Esophagus muscularis mucosa (tissue), 3 donors: ENCODE results near the gene ONECUT3.

ENCODE experiments used
- POLR2A ChIP-seq: fragments of 450-650 bp; IDR thresholded peaks from one replicate; pipeline ENCODE4 v1.6.1; 2017; ENCODE audit warnings: antibody characterized with exemption, moderate library complexity, mild to moderate bottlenecking, low read depth
- POLR2AphosphoS5 ChIP-seq, 2 donors: sonication (generic); formaldehyde crosslinking; IDR thresholded peaks; one replicate each; pipeline ENCODE4 v1.6.1; 2017; ENCODE audit warnings: antibody characterized with exemption in 2 of 2
- TF ChIP-seq, protein P1 (sequence below), 3 experiments: fragments of 200-600 bp in 2 of 3; fragments of 450-650 bp in 1 of 3; sonication (generic) in 2 of 3; IDR thresholded peaks; one replicate each; pipeline ENCODE4 v1.5.1; 2017 to 2019; ENCODE audit warnings: antibody characterized with exemption in 3 of 3, mild to moderate bottlenecking in 2 of 3, moderate library complexity in 1 of 3

GRCh38 chr19:1730157-1730556, 23.1 kb upstream of the ONECUT3 start:
- TF ChIP-seq, protein P1, sequence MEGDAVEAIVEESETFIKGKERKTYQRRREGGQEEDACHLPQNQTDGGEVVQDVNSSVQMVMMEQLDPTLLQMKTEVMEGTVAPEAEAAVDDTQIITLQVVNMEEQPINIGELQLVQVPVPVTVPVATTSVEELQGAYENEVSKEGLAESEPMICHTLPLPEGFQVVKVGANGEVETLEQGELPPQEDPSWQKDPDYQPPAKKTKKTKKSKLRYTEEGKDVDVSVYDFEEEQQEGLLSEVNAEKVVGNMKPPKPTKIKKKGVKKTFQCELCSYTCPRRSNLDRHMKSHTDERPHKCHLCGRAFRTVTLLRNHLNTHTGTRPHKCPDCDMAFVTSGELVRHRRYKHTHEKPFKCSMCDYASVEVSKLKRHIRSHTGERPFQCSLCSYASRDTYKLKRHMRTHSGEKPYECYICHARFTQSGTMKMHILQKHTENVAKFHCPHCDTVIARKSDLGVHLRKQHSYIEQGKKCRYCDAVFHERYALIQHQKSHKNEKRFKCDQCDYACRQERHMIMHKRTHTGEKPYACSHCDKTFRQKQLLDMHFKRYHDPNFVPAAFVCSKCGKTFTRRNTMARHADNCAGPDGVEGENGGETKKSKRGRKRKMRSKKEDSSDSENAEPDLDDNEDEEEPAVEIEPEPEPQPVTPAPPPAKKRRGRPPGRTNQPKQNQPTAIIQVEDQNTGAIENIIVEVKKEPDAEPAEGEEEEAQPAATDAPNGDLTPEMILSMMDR (IDR thresholded peaks at IDR 0.05): no peak
- TF ChIP-seq POLR2A (no peak), POLR2AphosphoS5 (IDR thresholded peaks at IDR 0.05) (no peak)
